HG03442 (cell line): ENCODE results near the gene CSN1S1.
"Not testable (repeated sequence)": the region's sequence is repeated elsewhere in the genome, so short reads cannot be mapped to it uniquely, and the experiment has no call there.

Source experiments
- ATAC-seq: cut with Tn5 transposase; IDR thresholded peaks from one replicate; pipeline ENCODE4 v1.9.1; 2021; ENCODE audit warnings: mild to moderate bottlenecking, moderate library complexity; ENCODE audit not compliant: unreplicated experiment

The CSN1S1 gene, protein sequence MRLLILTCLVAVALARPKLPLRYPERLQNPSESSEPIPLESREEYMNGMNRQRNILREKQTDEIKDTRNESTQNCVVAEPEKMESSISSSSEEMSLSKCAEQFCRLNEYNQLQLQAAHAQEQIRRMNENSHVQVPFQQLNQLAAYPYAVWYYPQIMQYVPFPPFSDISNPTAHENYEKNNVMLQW

DNA sequence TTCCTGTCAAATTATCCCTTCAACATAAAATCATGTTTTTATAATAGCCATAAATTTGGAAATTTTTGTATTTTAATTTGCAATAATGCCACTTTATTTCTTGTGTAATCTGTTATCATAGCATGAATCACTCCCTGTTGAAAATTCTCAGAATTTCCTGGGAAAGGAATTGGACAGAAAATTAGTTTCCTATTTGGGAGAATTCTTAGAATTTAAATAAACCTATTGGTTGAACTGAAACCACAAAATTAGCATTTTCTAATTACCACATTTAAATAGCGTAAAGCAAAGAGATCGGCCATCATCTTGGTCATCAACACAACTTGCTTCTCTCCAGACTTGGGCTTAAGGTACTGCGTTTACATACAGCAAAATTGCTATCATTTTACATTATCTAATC is at the start of gene CSN1S1:
TSS of gene CSN1S1 (plus strand) at position 301 of the 400 bp plus-strand sequence. CDS start 1,488 bp downstream, outside the sequence.
- no peak for ATAC-seq

DNA sequence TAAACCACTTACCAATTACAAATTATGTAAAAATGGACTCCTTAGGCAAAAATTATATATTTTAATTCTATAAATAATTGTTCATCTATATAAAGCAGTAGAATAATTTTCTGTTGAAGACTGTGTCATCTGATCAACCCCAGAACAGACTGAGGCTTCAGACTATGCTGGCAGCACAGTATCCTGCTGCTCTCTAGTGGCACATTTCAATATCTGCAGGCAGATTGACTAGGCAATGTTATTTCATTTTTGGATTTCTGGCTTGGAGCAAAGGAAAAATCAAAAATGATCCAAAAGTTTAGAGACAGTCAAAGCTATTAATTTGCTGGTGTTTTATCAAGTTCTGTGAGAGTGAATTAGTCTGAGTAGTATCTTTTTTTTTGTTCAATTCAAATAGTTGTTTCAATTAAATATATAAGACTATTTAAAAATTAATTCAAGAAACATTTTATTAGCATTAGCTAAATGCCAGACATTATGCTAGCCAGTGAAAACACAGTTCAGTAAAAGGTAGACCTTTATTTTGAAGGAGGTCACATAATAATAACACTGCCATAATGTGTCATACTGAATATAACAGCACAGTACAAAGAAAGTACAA is 49.6 kb upstream of the CSN1S1 start:
- peak; percentile 96 for ATAC-seq

DNA sequence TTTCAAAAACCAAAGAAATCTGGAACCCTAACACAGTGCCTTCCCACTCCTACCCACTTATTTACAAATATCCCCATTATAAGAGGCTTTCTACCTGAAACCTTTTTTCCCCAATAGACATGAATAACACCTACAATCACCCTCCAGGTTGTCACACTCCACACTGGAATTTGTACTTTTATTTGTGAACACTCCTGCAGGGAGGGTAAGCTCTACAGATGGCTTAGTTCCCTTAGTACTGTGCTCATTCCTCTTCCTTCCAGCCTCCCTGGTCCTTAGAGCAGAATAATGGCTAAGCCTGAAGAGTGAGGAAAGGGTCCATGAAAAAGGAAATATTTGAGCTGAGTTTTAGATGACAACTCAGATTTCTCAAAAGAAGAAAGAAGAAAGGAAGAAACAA is 48.7 kb upstream of the CSN1S1 start:
- ATAC-seq = no peak

DNA sequence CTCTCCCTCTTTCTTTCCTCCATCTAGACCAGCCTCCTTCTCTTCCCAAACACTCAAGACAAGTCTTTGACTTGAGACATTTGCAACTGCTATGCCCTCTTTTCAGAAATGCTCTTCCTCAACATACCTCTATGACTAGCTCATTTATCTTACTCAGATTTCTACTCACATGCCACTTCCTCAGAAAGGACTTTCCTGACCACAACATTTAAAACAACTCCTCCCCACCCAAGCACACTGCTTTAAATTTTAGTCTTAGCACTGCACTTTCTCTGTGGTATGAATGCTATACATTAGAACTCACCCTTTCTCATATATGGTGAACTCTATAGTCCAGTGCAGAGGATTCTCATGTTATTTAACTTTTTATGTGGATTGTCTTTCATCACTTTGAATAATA is 42.5 kb upstream of the CSN1S1 start:
- no peak for ATAC-seq

DNA sequence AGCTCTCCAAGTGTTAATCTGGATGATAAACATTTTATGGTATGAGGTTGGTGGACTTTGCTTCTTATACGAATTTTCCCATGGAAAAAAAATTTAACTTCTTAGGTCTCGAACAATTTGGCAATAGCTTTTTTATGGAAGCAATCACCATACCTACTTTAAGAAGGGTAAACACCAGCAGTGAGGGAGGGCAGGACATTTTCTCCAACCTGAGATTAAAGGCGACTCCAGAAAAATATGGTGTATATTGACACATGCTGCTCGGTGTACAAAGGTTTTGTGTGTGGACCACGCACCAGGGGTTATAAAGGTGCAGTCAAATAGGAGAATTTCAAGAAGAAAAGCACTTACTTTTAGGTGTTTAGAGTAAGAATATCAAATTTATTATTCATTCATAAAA is 36.7 kb upstream of the CSN1S1 start:
- ATAC-seq = no peak

DNA sequence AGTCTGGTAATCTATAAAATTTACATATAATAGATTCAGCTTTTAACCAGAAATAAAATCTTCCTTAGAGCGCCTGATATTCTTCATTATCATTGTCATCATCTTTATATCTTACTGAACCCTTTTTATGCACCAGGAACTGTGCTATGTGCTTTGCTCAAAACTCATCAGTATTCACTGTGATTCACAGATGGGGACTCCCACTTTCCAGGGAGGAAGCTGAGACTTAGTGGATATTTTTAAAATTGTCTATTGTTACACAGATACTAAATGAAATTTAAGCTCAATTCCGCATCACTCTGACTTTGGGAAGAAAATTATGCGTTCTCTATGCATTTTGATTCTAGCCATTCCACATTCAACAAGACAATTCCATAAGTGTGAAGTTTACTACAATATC is 36.1 kb upstream of the CSN1S1 start:
- no peak for ATAC-seq

DNA sequence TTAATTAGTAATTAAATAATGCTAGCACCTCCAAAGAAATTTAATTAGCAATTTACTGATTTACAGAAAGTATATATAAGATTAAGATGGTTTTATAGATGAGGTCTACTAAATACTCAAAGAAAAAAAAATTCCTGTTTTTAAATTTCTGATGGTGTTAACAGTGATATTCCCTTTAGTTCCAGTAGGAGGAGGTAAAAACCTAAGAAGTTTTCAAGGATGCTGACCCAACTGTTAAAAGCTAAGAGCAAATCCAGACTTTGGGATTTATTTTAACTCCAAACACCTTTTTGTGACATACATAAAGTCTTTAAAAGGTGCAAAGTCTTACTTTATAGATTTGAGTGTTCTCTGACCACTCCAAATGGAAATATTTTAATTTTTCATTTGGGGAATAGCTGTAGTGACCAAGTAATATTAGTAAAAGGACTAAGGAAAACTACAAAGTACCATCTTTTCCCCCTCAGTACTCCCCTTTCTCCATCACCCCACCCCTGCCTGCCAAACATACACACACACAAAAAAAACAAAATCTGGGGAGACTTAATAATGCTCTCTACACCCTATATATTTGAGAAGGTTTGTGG is 34.2 kb upstream of the CSN1S1 start:
- ATAC-seq = no peak

DNA sequence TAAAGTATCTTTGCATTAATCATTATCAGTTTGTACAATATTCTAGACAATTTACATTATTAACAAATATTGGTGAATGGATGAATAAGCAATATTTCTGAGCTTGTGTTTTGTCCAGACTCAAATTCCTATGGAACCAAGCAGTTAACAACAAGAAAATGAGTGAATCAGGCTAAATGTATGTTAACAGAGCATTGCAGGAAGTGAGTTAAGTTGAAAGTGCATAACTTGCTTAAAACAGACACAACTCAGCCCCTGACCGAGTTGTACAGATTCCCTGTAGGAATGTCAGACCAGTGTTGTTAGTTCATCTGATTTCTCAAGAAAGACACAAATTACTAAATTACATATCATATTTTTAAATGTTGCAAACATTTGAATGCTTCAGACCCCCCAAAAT is 23.7 kb upstream of the CSN1S1 start:
- no peak for ATAC-seq

DNA sequence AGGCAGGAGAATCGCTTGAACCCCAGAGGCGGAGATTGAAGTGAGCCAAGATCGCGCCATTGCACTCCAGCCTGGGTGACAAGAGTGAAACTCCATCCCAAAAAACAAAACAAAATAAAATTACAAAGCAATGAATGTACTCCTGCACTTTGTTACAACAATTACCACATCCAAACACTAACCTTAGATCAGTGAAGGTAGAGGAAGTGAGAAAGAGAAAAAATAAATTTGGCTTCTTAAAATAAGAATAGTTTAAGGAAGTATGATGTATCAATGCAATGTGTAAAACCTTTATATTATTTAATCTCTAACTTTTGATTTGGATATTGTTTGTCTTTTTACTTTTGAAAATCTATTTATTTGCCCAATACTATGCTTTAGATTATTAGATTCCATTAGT is 21.7 kb upstream of the CSN1S1 start:
- ATAC-seq = no peak

DNA sequence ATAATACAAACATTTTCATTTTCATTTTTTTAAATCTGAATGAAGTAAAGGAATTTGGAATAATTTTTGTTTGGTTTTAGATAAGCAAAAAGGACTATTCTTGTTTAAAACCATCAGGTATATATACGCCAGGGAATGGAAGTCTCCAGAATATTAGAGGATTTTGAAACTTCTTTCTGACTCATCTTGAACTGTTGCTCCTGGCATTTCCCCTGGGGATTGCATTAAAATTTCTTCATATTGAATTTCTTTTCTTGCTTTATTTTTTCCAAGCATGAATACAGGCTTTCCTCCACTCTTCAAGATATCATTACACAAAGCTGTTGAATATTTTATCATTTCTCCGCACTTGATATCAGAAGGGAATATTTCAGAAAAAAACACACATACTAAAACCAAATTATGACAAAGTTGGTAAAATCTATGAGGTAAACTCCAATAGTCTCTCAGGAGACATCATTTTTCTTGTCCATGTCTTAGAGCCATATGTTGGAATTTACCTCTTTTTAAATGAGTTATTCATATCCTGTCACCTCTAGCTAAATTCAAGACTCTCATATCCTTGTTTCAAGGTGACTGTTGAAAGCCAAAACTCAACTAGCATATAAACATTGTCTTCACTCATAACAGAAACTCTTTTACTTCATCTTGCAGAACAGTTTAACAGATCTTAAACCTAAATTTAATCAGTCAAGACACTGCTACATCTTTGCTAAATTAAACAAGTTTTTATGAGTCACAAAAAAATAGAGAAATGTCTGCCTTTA is 20.7 kb upstream of the CSN1S1 start:
- peak; percentile 95 for ATAC-seq

DNA sequence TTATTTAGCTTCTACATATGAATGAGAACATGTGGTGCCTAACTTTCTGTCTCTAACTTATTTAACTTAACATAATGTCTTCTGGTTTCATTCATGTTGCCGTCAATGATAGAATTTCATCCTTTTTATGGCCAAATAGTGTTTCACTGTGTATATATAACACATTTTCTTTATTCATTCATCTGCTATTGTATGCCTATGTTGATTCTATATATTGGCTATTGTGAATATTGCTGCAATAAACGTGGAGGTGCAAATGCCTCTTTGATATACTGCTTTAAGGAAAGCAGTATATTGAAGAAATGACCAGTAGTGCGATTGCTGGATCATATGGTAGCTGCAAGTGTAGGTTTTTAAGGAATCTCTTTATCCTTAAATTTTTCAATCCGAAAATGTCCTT is 10.0 kb upstream of the CSN1S1 start:
- no peak for ATAC-seq

DNA sequence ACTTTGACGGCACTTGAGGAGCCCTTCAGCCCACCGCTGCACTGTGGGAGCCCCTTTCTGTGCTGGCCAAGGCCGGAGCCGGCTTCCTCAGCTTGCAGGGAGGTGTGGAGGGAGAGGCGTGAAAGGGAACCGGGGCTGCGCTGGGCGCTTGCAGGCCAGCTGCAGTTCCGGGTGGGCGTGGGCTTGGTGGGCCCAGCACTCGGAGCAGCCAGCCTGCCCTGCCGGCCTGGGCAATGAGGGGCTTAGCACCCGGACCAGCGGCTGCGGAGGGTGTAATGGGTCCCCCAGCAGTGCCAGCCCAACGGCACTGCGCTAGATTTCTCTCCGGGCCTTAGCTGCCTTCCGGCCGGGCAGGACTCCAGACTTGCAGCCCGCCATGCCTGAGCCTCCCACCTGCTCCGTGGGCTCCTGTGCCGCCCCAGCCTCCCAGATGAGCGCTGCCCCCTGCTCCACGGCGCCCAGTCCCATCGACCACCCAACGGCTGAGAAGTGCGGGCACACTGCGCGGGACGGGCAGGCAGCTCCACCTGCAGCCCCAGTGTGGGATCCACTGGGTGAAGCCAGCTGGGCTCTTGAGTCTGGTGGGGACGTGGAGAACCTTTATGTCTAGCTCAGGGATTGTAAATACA is 7.0 kb upstream of the CSN1S1 start:
- not testable (repeated sequence) for ATAC-seq

DNA sequence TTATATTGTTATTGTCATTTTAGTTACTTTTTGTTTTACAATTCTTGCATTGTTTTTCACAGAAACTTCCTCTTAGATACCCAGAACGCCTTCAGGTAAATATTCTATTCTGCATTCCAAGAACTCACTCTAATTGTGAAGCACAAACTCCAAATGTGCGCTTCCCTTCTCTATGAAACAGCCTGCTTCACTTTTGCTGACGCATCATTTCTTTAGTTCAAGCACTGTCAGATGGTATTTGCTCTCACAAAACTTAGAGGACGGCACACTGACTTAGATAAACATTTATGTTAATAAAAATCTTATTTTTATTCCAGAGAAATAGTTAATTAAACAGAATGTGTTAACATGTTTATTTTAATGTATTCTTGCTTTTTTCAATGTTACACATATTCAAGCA is 3.3 kb downstream of the CSN1S1 start:
- no peak for ATAC-seq

DNA sequence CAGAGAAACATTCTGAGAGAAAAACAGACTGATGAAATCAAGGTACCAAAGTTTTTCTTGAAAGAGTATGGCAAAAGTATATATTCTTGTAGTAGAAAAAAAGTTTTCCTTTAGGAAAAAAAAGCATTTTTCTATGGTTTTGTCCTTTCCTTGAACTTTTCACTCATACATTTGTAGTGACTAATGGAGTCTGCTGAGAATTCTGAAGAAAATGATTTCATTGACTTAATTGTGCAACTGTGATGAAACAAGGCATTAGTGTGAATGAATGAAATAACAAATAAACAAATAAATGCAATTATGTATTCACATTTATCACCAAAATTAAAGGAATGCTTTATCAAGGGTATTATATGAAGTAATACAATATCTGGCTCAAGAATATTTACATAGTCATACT is 5.7 kb downstream of the CSN1S1 start:
- ATAC-seq = no peak

DNA sequence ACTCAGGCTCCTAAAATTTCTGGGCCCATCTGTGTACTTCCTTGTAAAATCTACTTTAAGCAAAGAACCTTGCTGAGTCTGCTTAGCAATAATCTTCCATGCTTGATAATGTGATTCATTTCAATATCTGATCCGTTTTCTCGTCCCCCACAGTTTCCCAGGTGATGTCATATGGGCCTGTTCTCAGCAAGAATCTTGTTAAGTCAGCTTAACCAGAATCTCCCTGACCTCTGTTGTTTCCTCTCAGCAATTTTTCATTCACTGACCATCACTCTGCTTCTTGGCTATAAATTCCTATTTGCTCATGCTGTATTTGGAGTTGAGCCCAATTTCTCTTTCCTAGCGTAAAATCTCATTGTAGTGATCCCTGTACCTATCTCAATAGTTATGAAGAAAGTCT is 20.7 kb downstream of the CSN1S1 start:
- no peak for ATAC-seq

DNA sequence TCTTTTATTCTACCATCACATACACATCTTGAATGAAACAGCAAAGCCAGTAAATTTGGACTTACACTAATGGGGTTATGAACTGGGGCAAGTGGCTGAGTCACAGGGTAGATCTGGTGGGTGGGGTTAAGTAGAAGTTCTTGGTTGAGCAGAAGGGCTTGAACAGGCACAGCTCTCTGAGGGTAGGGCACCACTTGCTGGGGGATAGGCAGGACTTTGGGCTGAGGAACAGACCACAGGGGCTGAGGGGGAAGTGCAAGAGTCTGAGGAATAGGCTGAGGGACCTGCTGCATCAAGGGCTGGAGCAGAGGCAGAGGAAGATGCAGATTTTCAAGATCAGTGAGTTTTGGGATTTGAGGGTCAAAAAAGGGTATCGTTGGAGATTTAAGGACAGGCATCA is 26.3 kb downstream of the CSN1S1 start:
- no peak for ATAC-seq

DNA sequence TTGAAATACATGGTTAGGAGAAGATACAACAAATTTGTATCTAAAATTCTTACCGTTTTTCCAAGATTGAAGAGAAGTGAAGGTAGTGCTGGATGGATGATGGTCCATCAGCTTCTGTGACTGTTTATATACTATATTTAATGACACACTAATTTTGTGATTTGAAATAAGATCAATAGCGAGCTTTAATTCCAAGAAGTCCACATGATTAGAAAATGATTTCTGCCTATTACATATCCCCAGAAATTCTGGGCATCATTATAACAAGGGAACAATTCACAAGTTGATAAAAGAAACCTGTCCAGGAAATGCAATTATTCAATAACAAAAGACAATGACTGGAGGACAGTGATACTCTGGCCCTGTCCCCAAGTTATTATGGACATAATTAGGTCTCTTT is 34.8 kb downstream of the CSN1S1 start, which contains the start of gene CSN2:
TSS of gene CSN2 (minus strand) at position 101 of the 400 bp plus-strand sequence. CDS start 4,733 bp downstream, outside the sequence.
- no peak for ATAC-seq

DNA sequence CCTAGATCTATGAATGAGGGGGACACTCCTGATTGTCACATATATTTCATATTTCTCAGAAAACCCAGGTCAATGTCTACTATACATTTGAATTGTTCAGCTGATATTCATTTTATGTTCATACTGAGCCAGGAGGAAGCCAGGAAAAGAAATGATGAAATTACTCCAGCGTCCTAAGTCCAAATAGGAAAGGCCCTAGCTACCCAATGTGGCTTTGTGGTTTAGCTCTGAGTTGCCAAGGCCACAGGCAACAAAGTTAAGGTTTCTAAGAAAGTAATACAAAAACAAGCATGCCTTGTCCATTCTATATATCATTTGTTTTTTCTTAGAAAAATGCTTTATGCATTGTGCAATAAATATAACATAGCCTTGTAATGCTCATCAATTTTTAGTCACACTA is 39.2 kb downstream of the CSN1S1 start:
- no peak for ATAC-seq

DNA sequence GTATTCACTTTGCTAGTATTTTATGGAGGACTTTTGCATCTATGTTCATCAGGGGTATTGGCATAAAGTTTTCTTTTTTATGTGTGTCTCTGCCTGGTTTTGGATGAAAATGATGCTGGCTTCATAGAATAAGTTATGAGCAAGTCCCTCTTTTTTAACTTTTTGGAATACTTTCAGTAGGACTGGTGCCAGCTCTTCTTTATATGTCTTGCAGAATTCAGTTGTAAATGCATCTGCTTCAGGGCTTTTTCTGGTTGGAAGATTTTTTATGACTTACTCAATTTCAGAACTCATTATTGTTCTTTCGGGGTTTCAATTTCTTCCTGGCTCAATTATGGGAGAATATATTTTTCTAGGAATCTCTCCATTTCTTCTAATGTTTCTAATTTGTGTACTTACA is 43.8 kb downstream of the CSN1S1 start:
- no peak for ATAC-seq

DNA sequence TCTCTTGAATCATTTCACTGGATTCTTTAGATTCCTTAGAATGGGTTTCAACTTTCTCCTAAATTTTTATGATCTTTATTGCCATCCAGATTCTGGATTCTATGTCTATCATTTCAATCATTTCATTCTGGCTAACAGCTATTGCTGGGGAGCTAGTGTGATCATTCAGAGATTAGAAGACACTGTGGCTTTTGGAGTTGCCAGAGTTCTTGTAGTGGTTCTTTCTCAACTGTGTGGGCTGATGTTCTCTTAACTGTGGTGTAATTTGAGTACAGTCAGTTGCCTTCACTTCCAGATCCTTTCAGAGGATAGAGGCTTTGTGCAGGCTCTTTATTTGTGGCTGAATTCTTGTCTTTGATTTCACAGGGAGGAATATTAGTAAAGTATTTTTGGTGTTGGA is 46.7 kb downstream of the CSN1S1 start:
- ATAC-seq = no peak

DNA sequence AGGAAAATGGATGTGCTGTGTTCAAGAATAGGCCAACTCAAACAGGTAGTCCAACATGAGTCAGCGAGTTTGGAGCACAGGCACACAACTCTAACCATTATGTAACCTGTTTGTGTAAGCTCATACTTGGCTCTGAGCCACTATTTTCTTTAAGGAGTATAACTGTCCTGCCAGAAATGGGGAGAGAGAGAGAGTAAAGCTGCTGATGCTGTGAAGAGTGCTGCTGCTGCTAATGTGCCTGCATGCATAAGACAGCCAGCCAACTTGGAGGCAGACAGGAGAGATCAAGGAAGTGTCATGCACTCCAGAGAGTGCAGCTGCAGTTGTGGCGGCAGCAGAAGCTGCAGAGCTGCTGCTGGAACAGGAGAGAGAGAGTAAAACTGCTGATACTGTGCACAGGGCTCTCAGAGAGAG is 53.2 kb downstream of the CSN1S1 start:
- ATAC-seq = peak; percentile 57
